ENCODE results near the gene OLA1. TPM values are rescaled to one million over a fixed set of nuclear protein-coding genes. Genes with fewer than 3 reads are reported as not detected.

OLA1 gene
- total and polyA plus RNA-seq, 2 of the 4 experiments (the other 2 are of a cell fraction), result 54.7 to 71.2 TPM

- TF ChIP-seq BHLHE40 (IDR thresholded peaks at IDR 0.05; ENCODE audit: low read depth, low read length), result no peak
- Histone ChIP-seq H3K14ac (replicated peaks; ENCODE audit: low read depth, low read length) (no peak overlapping the region), H3K4me2 (ENCODE audit: low read depth, low read length) (no peak overlapping the region), H4K5ac (ENCODE audit: low read depth, low read length) (no peak overlapping the region), H3K27me3 (ENCODE audit: control insufficient read depth, insufficient read depth, low read length) (no peaks in the 10 kb centered on the region), H3K27ac (ENCODE audit: insufficient read depth, low read length) (no peak overlapping the region), H3K4me3 (ENCODE audit: insufficient read depth, low read depth, low read length) (no peak overlapping the region), H4K91ac (ENCODE audit: insufficient read depth, low read depth, low read length) (no peak overlapping the region), H3K9me3 (ENCODE audit: control insufficient read depth, insufficient read depth, low read length) (no peaks in the 10 kb centered on the region), H3K9me1 (ENCODE audit: insufficient read depth, low read length) (no peaks in the 10 kb centered on the region), H2BK15ac (ENCODE audit: low read depth, low read length) (no peak overlapping the region), H2AFZ (replicated peaks; ENCODE audit: low read length, poor library complexity) (no peak overlapping the region), H3K56ac (ENCODE audit: extremely low read depth, insufficient read depth, low read length) (no peak overlapping the region), H2AK5ac (ENCODE audit: low read depth, low read length) (no peak overlapping the region), H3K18ac (ENCODE audit: low read depth, low read length) (no peak overlapping the region), H3K79me1 (ENCODE audit: low read depth in 1 of 2, low read length in 2 of 2) (peaks cover 11 to 20% of the 10 kb centered on the region in 2 experiments; a peak in 3 of 4 replicates), H4K8ac (ENCODE audit: low read depth in 2 of 2, low read length in 2 of 2) (no peak overlapping the region), H2BK5ac (ENCODE audit: low read depth, low read length, poor library complexity, severe bottlenecking) (no peak overlapping the region), H3K9ac (ENCODE audit: low read depth, low read length) (no peak overlapping the region), H3K23ac (ENCODE audit: low read depth, low read length) (no peak overlapping the region), H3K4me1 (ENCODE audit: control insufficient read depth, insufficient read depth, low read length) (no peaks in the 10 kb centered on the region), H3K4ac (ENCODE audit: low read depth, low read length) (no peak overlapping the region), H2AK9ac (replicated peaks; ENCODE audit: low read depth, low read length, poor library complexity) (no peak overlapping the region), H4K20me1 (ENCODE audit: insufficient read depth, low read length) (no peaks in the 10 kb centered on the region), H3K36me3 (ENCODE audit: control insufficient read depth, insufficient read depth, low read length) (peaks cover 5% of the 10 kb centered on the region), H2BK120ac (ENCODE audit: low read depth, low read length) (no peak overlapping the region), H2BK20ac (ENCODE audit: low read depth, low read length) (no peak overlapping the region)
- BruUV-seq (replicated peaks), result no TSS peak
- dilution Hi-C loops (cut with HindIII; ENCODE audit: low sequenced_read_pairs, unreplicated experiment), result no loop called here
- ATAC-seq (ENCODE audit: low read depth) (no peak), DNase-seq (no peak)
- ChIA-PET CTCF (no interaction called here), POLR2A (ENCODE audit: unreplicated experiment) (no interaction called here)
- intact Hi-C loops (cut with micrococcal nuclease), result no loop called here
- WGBS, 2 experiments (ENCODE audit: extremely low coverage in 2 of 2, insufficient read length in 1 of 2), result 100% methylated on average over 1 of the region's 7 CpGs; no CpG with 5 or more reads in 1 of the 2 experiments
- in situ Hi-C loops (cut with MboI; ENCODE audit: low sequenced_read_pairs), result no loop called here
Observed at GRCh38 chr2:174224665-174225288, 23.6 kb downstream of the OLA1 start.

All from IMR-90 (cell line).